Glomerular visceral epithelial cell (primary cell): ENCODE measurements around the gene GATAD2B.
A peak's percentile ranks its signal among the peaks of the same experiment; 100 is the strongest.
"Not testable (repeated sequence)": the region's sequence is repeated elsewhere in the genome, so short reads cannot be mapped to it uniquely, and the experiment has no call there.

Experiments used
- DNase-seq: peaks from one replicate; pipeline ENCODE4 v3.0.0-alpha.2; 2016; ENCODE audit errors: extremely low spot score

Gene GATAD2B

GRCh38 chr1:153840774-153841173 lies 82.0 kb downstream of the GATAD2B start:
- DNase-seq, result not testable (repeated sequence)

- not testable (repeated sequence) for DNase-seq
Observed at GRCh38 chr1:153833968-153834367, 88.8 kb downstream of the GATAD2B start.

GRCh38 chr1:153833171-153833570 lies 89.6 kb downstream of the GATAD2B start:
- no peak for DNase-seq

GRCh38 chr1:153832293-153832692 lies 90.5 kb downstream of the GATAD2B start:
- DNase-seq, result no peak

- DNase-seq, result no peak
Observed at GRCh38 chr1:153831026-153831425, 91.7 kb downstream of the GATAD2B start.

GRCh38 chr1:153827168-153827964 lies 95.4 kb downstream of the GATAD2B start:
- DNase-seq, result no peak

GRCh38 chr1:153818876-153819275 lies 103.9 kb downstream of the GATAD2B start:
- no peak for DNase-seq

- DNase-seq, result no peak
Observed at GRCh38 chr1:153816283-153816889, 106.4 kb downstream of the GATAD2B start.

- no peak for DNase-seq
Observed at GRCh38 chr1:153805886-153806719, 116.7 kb downstream of the GATAD2B start.

GRCh38 chr1:153805042-153805745 lies 117.6 kb downstream of the GATAD2B start:
- DNase-seq, result peak; percentile 83

- no peak for DNase-seq
Observed at GRCh38 chr1:153804112-153804511, 118.7 kb downstream of the GATAD2B start.

- no peak for DNase-seq
Observed at GRCh38 chr1:153803470-153804056, 119.2 kb downstream of the GATAD2B start.

- DNase-seq, result no peak
Observed at GRCh38 chr1:153801786-153802697, 120.7 kb downstream of the GATAD2B start.

GRCh38 chr1:153801028-153801625 lies 121.6 kb downstream of the GATAD2B start:
- no peak for DNase-seq

GRCh38 chr1:153800516-153800915 lies 122.3 kb downstream of the GATAD2B start:
- no peak for DNase-seq

GRCh38 chr1:153799566-153800465 lies 123.0 kb downstream of the GATAD2B start:
- DNase-seq, result no peak

GRCh38 chr1:153799016-153799415 lies 123.8 kb downstream of the GATAD2B start:
- no peak for DNase-seq

- no peak for DNase-seq
Observed at GRCh38 chr1:153798468-153798780, 124.3 kb downstream of the GATAD2B start.
